ENCODE measurements around the gene COPZ1. TPM values are rescaled to one million over a fixed set of nuclear protein-coding genes. Genes with fewer than 3 reads are reported as not detected.

The COPZ1 gene
- total and polyA plus RNA-seq, 9 of the 15 experiments (the other 6 are each of a cell fraction or from before 2014, with no cell fraction given): 137 to 487 (median 233) TPM

DNA sequence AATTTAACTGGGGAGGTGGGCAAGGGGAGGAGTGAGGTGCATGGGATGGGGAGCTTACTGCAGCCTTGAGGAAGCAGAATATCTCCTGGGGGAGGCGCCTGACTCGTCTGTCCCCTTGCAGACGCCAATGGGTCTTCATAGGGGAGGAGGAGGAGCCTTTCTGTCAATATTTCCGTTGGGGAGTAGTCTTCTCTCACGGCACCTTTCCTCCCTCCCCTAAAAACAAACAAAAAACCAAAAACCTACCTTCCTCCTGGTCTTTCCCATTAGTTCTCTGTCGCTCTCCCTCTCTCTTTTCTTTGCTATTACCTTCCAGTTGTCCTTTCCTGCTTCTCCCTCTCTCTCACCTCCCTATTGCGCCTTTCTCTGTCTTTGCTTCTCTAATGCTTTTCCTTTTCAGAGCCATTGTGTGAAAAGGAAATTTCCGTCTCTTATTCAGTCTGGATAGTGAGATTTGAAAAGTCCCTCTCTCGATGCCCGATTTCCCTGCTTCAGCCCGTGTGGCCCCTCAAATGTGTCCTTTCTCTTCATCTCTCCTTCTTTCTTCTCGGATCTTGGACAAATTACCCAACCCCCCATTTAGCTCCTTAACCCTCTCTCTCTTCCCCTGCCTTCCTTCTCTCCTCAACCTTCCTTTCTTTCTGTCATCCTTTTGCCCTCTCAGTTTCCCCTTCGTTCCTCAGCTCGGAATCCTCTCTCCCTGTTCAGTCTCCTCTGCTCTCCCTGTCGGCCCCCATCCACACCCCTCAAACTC, 33.4 kb downstream of the COPZ1 start (continued):
- TF ChIP-seq ZNF766 (CRISPR knock-in tag; conservative IDR thresholded peaks at IDR 0.05) (peak; percentile 65; the same call in 1 of the 2 replicates), ARID2 (IDR thresholded peaks at IDR 0.05) (peak; percentile 75), EHMT2 (IDR thresholded peaks at IDR 0.05) (peak; percentile 25), YY1 (IDR thresholded peaks at IDR 0.05; ENCODE audit: borderline replicate concordance in 1 of 3, control insufficient read depth in 1 of 3, extremely low read depth in 1 of 3, insufficient read depth in 3 of 3, insufficient read length in 1 of 3, insufficient replicate concordance in 2 of 3, low read depth in 1 of 3, low read length in 2 of 3) (peak in 1 of 3 experiments; percentile 12), JUND (IDR thresholded peaks at IDR 0.05; ENCODE audit: borderline replicate concordance, low read depth, low read length) (peak; percentile 41; the same call in 1 of the 2 replicates), JUND (tag; IDR thresholded peaks at IDR 0.05; ENCODE audit: borderline replicate concordance, low read depth, low read length) (no peak; the same call in 1 of the 3 replicates), HDAC1 (IDR thresholded peaks at IDR 0.05) (peak in 1 of 2 experiments; percentile 26; a peak in 2 of 4 replicates), GABPA (tag; conservative IDR thresholded peaks at IDR 0.05; ENCODE audit: low read depth) (peak; percentile 45; the same call in 1 of the 2 replicates), CSDE1 (IDR thresholded peaks at IDR 0.05) (0 out of 4 replicates have a peak, but pooled peaks of 1 of the 2 experiments have one; percentile 73), POLR2H (tag; IDR thresholded peaks at IDR 0.05; ENCODE audit: low read depth) (peak; percentile 49), ZSCAN32 (CRISPR knock-in tag; IDR thresholded peaks at IDR 0.05) (no peak), NFATC3 (IDR thresholded peaks at IDR 0.05) (0 out of 2 replicates have a peak, but pooled peaks have one; percentile 39), TOE1 (IDR thresholded peaks at IDR 0.05; ENCODE audit: borderline replicate concordance) (peak; percentile 49), TOE1 (CRISPR knock-in tag; IDR thresholded peaks at IDR 0.05; ENCODE audit: borderline replicate concordance, low read depth) (no peak)
- TF ChIP-seq, protein P1, sequence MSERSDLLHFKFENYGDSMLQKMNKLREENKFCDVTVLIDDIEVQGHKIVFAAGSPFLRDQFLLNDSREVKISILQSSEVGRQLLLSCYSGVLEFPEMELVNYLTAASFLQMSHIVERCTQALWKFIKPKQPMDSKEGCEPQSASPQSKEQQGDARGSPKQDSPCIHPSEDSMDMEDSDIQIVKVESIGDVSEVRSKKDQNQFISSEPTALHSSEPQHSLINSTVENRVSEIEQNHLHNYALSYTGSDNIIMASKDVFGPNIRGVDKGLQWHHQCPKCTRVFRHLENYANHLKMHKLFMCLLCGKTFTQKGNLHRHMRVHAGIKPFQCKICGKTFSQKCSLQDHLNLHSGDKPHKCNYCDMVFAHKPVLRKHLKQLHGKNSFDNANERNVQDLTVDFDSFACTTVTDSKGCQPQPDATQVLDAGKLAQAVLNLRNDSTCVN (CRISPR knock-in tag; IDR thresholded peaks at IDR 0.05): 0 out of 2 replicates have a peak, but pooled peaks have one; percentile 20
- TF ChIP-seq, protein P2, sequence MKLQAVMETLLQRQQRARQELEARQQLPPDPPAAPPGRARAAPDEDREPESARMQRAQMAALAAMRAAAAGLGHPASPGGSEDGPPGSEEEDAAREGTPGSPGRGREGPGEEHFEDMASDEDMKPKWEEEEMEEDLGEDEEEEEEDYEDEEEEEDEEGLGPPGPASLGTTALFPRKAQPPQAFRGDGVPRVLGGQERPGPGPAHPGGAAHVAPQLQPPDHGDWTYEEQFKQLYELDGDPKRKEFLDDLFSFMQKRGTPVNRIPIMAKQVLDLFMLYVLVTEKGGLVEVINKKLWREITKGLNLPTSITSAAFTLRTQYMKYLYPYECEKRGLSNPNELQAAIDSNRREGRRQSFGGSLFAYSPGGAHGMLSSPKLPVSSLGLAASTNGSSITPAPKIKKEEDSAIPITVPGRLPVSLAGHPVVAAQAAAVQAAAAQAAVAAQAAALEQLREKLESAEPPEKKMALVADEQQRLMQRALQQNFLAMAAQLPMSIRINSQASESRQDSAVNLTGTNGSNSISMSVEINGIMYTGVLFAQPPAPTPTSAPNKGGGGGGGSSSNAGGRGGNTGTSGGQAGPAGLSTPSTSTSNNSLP (IDR thresholded peaks at IDR 0.05; ENCODE audit: borderline replicate concordance, low read depth, low read length): no peak
- TF ChIP-seq, protein P3, sequence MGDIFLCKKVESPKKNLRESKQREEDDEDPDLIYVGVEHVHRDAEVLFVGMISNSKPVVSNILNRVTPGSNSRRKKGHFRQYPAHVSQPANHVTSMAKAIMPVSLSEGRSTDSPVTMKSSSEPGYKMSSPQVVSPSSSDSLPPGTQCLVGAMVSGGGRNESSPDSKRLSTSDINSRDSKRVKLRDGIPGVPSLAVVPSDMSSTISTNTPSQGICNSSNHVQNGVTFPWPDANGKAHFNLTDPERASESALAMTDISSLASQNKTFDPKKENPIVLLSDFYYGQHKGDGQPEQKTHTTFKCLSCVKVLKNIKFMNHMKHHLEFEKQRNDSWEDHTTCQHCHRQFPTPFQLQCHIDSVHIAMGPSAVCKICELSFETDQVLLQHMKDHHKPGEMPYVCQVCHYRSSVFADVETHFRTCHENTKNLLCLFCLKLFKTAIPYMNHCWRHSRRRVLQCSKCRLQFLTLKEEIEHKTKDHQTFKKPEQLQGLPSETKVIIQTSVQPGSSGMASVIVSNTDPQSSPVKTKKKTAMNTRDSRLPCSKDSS (IDR thresholded peaks at IDR 0.05; ENCODE audit: low read depth, partially characterized antibody): peak; percentile 55
- TF ChIP-seq, protein P4, sequence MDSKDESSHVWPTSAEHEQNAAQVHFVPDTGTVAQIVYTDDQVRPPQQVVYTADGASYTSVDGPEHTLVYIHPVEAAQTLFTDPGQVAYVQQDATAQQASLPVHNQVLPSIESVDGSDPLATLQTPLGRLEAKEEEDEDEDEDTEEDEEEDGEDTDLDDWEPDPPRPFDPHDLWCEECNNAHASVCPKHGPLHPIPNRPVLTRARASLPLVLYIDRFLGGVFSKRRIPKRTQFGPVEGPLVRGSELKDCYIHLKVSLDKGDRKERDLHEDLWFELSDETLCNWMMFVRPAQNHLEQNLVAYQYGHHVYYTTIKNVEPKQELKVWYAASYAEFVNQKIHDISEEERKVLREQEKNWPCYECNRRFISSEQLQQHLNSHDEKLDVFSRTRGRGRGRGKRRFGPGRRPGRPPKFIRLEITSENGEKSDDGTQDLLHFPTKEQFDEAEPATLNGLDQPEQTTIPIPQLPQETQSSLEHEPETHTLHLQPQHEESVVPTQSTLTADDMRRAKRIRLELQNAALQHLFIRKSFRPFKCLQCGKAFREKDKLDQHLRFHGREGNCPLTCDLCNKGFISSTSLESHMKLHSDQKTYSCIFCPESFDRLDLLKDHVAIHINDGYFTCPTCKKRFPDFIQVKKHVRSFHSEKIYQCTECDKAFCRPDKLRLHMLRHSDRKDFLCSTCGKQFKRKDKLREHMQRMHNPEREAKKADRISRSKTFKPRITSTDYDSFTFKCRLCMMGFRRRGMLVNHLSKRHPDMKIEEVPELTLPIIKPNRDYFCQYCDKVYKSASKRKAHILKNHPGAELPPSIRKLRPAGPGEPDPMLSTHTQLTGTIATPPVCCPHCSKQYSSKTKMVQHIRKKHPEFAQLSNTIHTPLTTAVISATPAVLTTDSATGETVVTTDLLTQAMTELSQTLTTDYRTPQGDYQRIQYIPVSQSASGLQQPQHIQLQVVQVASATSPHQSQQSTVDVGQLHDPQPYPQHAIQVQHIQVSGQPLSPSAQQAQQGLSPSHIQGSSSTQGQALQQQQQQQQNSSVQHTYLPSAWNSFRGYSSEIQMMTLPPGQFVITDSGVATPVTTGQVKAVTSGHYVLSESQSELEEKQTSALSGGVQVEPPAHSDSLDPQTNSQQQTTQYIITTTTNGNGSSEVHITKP (IDR thresholded peaks at IDR 0.05; ENCODE audit: partially characterized antibody): peak; percentile 97
